GM19438 (cell line): ENCODE data around the gene PRDM16.

Source experiments
- ATAC-seq: cut with Tn5 transposase; IDR thresholded peaks from one replicate; pipeline ENCODE4 v1.9.1; 2021; ENCODE audit warnings: low read depth; ENCODE audit not compliant: unreplicated experiment

Gene PRDM16

DNA sequence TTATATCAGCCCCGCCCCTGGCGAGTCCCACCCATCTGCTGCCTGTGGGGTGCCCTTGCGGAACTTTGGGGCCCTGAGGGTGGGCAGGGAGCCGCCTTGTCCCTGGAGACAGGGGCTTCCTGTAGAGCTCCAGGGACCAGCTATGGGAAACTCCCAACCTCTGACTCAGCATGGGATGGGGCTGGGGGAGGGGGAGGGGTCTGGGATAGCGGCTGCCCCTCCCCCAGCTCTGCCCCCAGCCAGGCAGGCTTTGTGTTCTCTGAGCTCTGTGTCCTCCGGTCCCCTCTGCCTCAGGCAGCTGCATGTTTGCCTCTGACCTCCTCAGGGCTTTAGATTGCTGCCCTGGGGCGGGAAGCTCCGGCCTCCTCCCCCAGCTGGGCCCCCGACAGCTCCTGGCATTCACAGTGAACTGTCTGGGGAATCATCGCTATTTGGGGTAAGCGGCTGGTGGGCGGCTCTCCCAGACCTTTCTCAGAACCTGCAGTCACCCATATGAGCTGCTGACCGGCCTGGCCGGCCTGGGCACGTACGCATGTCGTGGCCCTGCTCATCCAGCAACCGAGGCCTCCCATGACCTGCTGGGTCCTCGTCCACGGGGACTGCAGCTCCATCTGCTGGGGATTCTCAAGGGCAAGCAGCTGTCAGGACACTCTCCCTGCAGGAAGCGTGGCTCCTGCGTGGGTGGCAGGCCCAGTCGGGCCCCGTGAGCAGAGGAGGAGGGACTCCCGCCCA is 402.5 kb downstream of the PRDM16 start:
- ATAC-seq, result no peak

DNA sequence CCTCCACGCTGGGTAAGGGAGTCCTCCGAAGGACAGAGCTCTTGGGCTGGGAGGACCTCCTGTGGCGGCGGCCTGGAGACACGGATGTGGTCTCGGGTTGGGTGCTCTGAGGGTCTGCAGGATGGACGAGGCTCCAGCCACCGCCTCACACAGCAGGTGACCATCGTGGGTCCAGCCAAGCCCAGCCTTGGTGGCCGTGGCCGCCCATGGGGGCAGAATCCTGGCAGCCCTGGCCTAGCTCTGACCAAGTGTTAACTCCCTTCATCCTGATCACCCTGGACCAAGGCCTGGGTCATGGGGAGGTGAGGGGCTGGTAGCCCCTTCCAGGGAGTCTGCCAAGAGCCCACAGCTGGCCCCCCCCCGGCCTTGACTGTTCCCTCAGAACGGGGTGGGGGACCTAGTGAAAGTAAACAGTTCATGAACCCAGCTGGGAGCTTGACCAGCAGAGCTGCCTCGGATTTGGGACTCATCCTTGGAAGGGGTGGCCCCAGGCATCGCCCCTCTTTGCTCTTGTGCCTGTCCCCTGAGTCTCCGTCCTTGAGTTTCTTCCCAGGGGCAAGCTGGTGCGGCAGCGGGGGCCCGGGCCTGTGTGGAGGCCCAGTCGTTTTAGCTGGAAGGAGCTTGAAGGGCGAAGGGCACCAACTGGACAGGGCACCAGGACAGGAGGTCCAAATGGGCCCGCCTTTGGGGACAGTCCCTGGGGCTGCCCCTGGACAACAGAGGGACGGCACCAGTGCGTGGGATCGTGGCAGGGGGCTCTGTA is 403.3 kb downstream of the PRDM16 start:
- ATAC-seq, result no peak

DNA sequence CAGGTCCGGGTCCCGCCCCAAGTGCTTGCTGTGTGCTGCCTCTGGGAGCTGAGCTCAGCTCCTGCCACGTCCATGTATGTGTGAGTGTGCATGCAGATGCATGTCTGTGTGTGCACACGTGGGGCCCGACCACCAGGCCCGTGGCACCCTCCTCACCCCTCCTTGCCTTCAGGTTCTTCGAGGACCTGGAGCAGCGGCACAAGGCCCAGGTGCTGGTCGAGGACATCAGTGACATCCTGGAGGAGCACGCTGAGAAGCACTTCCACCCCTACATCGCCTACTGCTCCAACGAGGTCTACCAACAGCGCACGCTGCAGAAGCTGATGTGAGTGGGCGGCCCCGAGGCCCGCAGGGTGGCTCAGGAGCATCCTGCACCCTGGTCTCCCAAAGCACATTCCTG is 403.9 kb downstream of the PRDM16 start:
- no peak for ATAC-seq

DNA sequence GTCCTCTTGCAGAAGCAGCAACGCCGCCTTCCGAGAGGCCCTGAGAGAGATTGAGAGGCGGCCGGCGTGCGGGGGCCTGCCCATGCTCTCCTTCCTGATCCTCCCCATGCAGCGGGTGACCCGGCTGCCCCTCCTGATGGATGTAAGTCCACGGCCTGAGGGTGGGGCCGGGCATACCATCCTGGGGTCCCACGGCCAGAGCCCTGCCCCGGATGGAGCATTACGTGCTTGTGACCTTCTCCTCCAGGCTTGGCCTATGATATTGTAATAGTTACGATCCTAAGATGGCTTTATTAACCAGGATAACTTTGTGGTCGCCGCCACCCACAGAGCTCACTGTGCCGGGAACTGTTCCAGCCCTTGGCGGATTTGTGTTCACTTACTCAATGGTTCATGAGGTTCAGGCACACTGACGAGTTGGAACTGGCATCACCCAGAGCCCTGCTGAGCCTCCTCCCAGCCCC is 404.4 kb downstream of the PRDM16 start:
- ATAC-seq, result no peak

DNA sequence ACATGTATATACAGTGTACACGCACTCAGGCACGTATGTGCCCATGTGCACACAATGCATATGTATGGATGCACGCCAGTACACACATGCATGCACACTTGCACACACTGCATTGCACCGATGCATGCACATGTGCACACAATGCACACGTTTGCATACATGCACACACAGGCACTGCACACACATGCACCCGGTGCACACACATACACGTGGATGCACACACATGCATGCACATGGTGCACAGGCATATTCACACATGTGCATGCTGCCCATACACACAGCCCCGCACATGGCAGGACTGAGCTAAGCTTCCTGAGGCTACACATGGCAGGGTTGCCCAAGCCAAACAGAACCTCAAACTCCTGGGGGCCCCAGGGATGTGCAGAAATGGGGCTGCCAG is 405.0 kb downstream of the PRDM16 start:
- ATAC-seq, result no peak

DNA sequence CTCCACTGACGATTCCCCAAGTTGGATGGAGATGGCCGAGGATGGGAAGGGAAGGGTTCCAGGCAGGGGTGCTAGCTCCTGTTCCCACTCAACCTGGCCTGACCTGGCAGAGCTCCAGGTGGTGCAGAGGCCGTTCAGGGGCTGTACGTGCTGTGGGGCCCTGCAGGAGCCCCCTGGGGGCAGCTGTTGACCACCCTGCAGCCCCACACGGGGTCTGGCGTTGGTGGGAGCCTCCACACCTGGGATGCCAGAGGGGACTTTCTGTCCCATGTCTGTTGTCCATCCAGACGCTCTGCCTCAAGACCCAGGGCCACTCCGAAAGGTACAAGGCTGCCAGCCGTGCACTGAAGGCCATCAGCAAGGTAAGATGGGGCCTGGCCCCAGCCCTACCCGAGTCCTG is 405.4 kb downstream of the PRDM16 start:
- no peak for ATAC-seq

DNA sequence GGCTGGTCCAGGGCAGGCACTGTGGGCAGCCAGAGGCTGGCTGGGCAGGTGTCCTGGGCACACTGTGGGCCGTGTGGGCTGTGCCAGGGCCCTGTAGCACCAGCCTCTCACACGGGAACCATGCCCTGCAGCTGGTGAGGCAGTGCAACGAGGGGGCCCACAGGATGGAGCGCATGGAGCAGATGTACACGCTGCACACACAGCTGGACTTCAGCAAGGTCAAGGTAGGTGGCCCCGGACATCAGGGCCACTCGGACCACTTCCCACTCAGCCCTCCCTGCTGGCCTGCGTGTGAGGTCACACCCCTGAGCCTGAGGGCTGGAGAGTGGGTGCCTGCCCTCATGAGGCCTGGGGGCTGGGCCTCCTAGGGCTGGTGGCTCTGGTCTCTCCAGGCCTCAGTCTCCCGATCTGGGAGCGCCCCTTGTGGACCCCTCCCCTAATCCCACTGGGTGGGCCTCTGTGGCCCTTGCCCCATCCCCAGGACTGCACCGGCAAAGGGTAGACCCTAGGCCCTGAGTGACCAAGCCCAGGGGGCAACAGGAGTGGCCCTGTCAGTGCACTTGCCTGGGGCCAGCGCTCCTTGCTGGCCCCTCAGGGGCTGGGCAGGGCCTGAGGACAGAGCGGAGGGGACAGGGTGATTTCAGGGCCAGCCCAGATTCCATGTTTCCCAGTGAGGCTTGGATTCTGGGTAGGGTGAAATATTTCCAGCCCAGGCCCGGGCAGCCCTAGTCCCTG is 407.0 kb downstream of the PRDM16 start:
- no peak for ATAC-seq

DNA sequence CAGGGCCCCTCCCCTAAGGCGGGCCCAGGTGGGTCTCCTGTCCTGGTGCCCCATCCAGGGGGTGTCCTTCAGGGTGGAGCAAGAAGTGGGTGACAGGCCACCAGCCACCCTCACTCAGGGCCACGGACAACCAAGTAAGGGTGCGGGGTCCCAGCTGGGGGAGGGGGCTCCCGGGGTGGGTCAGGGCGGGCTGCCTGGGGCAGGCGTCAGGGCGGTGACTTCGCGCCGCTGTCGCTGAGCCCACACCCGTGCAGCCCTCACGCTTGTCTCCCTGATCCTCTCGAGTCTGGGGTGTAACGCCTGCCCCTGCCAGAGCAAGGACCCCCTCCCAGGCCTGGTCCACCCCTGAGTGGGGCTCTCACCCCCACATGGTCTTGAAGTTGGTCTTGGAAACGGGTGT is 407.7 kb downstream of the PRDM16 start:
- ATAC-seq, result no peak

DNA sequence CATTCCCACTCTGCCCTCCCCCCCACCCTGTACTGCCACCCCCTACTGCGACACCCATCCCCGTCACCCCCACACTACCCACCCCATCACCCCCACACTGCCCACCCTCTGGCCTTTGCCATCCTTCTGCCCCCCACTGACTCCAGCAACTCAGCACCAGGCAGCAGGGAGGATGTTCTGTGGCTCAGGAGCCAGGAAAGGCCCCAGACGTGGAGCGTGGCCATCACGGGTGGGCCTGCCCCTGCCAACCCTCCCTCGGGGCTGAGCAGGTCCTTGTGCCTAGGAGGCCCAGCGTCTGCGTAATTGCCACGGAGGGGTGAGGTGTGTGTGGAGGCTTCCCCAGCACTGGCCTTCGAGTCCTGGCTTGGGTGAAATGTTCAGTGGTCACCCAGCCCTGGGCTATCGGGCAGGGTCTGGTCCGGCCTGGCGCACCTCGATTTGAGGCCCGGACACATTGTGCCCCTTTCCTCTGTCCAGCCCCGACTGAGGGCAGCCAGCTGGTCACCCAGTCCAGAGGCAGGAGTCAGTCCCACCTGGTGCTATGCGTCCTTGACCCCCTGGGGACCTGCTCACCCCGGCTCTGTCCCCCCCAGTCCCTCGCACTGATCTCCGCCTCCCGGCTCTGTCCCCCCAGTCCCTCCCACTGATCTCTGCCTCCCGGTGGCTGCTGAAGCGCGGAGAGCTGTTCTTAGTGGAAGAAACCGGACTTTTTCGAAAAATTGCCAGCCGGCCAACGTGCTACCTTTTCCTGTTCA is 408.4 kb downstream of the PRDM16 start:
- no peak for ATAC-seq

DNA sequence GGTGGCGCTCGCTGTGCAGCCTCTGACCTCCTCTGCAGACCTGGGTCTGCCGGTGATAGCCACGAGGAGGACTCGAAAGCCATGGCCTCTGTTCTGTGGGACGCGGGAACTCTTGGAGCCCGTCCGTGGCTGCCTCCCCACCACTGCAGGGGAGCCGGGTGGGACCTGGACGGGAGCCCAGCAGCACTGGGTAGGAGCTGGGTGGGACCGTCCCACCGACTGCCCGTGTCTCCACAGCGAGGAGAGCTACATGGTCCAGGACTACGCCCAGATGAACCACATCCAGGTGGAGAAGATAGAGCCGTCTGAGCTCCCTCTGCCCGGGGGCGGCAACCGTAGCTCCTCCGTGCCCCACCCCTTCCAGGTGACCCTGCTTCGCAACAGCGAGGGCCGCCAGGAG is 409.2 kb downstream of the PRDM16 start:
- no peak for ATAC-seq

DNA sequence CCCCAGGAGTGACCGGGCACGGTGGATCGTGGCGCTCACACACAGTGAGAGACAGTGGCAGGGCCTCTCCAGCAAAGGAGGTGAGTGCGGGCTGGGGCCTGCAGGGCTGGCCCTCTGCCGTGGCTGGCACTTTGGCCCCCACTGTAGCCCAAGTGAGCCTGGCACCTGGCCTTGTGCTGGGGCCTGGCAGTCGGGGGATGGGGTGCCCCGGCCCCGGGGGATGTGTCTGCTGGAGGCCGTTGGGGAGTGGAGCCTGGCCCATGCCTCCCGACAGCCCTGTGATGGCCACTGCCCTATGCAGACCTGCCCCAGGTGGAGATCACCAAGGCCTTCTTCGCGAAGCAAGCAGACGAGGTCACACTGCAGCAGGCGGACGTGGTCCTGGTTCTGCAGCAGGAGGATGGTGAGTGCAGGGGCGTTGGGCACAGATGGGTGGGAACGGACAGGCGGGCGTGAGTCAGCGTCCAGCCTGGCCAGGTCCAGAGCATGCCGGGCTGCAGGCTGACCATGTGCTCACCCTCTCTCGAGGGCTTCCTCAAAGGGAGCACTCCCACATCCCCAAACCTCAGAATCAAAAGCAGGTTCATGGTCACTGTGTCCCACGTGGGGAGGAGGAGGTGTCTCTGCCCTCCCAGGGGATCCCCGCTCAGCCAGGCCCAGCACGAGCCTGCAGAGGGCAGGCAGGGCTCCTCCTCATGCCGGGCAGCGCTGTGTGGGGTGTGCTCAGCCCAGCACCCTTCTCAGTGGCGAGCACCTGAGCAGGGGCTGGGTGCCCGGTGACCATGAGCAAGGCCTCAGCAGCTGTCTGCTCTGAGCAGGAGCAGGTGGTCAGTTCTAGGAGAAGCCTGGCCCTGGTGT is 410.7 kb downstream of the PRDM16 start:
- no peak for ATAC-seq

DNA sequence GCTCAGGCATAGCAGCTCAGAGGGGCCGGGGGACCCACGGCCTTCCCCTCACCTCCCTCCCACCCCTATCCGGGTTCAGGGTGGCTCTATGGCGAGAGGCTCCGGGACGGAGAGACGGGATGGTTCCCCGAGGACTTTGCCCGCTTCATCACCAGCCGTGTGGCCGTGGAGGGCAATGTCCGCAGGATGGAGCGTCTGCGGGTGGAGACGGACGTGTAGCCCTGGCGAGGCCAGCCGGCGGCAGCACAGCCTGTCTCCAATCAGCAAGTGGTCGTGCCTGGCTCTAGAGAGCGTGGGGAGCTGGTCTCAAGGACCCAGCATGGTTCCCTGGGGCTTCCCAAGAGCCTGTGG is 411.3 kb downstream of the PRDM16 start:
- no peak for ATAC-seq

DNA sequence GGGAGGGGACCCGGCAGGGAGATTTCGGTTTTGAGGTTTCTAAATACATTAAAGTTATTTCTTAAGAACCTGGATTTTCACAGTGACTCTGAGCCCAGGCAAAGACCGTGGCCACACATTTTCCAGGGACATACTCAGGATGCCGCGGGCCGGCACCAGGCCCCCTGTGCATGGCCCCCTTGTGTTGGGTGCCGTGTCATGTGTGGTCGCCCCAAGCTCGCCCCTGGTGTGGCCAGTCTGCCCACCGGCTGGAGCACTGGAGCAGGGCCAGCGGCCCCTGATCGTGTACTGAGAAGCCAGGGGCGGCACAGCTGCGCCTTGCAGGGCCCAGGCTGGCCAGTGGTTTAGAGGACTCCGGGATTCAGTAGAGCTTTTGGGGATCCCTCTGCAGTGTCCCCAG is 412.0 kb downstream of the PRDM16 start:
- no peak for ATAC-seq

DNA sequence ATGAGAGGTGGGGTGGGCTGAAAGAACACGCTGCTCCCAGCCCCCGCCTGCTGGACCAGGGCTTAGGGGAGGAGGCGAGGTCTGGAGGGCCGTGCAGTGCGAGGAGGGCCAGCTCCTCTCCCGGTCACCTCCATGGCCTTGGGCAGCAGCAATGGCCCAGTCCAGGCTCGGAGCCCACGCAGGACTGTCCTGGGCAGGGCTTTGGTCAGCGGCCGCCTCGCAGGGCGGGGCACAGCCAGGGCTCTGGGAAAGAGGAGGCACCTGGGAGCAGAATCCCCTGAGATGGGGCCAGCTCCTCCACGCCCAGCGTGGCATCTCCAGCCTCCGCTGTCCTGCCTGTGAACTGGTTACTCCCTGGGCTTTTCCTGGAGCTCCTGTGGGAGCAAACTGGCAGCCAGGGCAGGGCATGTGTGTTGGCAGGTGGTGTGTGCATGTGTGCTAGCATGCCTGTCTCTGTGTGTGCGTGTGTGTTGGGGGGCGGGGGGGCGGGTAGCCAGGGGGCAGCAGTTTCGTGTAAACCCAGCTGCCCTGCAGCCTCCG is 412.9 kb downstream of the PRDM16 start:
- no peak for ATAC-seq

DNA sequence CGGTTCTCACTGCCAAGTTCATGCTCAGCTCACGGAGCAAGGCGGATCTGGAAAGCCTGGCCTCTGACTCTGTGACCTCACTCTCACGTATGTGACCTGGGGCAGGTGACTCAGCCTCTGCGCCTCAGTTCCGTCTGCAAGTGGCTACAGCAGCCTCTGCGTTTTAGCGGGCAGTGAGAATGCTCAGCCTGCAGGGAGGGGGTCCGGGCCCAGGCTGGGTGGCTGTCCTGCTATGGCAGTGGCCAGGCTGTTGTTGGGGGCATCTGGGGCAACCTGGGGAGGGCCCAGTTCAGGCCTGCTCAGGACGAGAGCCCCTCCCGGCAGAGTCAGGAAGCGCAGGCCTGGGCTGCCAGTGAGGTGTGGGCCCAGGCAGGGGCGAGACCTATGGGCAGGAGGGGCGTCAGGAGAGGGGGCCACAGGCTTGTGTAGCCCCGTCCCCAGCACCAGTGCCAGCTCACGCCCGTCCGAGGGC is 413.4 kb downstream of the PRDM16 start:
- no peak for ATAC-seq

DNA sequence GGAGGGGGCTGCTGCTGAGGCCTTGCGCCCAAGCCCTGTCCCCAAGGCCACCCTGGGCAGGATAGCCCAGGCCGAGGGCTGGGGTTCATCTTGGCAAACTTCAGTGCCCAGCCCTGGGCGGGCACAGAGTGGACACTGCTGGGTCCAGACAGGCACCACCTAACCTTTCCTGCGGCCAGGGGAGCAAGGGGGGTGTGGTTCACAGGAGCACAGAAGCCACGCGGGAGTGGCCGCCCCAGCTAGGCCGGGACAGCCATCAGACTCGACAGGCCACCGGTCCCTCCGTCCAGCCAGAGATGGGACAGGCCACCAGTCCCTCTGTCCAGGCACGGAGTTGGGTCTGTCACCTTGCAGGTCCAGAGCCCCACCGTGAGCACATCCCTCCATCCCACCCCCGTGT is 414.4 kb downstream of the PRDM16 start:
- ATAC-seq, result no peak

DNA sequence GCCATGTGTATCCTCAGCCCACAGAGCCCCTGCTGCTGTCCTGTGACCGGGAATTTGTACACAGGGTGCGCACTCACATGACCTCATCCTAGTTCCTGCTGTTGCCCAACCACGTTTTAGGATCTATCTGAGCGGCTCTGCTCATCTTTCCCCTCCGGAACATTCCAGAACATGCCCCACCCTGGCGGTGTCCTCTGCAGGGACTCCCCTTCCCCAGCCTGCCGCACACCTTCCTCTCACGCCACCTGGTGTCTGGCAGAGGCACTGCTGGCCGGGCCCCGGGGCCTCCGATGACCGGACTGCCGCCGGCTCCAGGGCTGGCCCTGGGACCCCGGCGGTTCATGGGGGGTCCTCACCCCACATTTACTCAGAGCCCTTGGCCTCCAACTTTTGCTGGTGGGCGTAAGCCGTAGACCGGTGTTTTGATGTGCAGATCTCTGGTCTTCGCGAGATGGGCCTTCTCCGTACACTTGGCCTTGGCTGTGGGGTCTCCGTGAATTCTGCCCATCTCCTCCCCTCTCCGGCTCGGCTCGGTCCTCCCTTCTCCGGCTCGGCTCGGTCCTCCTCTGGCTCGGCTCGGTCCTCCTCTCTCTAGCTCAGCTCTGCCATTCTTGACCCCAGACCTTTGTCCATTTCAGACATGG is 414.9 kb downstream of the PRDM16 start:
- no peak for ATAC-seq

DNA sequence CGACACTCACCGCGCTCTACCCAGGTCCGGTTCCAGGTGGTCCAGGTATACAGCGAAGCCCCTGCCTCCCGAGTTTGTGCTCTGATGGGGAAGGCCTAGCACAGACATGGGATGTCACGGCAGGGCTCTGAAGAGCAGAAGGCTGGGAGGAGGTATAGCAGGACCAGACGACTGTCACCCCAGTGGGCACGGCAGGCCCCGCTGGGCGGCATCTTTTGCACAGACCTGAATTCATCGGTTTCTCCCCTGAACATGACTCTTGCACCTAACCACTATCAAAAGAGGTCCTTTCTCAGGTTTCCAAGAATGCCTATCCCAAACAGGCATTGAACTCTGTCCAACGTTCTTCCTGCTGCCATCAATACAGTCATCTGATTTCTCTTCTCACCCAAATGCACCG is 416.0 kb downstream of the PRDM16 start:
- no peak for ATAC-seq
